ENCODE results near the gene NID1.

GRCh38 chr1:235953801-235954200 is 111.1 kb downstream of the NID1 start:
- TF ChIP-seq, protein P1, sequence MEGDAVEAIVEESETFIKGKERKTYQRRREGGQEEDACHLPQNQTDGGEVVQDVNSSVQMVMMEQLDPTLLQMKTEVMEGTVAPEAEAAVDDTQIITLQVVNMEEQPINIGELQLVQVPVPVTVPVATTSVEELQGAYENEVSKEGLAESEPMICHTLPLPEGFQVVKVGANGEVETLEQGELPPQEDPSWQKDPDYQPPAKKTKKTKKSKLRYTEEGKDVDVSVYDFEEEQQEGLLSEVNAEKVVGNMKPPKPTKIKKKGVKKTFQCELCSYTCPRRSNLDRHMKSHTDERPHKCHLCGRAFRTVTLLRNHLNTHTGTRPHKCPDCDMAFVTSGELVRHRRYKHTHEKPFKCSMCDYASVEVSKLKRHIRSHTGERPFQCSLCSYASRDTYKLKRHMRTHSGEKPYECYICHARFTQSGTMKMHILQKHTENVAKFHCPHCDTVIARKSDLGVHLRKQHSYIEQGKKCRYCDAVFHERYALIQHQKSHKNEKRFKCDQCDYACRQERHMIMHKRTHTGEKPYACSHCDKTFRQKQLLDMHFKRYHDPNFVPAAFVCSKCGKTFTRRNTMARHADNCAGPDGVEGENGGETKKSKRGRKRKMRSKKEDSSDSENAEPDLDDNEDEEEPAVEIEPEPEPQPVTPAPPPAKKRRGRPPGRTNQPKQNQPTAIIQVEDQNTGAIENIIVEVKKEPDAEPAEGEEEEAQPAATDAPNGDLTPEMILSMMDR (IDR thresholded peaks at IDR 0.05), result no peak
- TF ChIP-seq POLR2A (IDR thresholded peaks at IDR 0.05), result no peak
